ENCODE results near the gene TCF7L2.

GRCh38 chr10:113138937-113139585 is 189.0 kb downstream of the TCF7L2 start:
- TF ChIP-seq CTCF (IDR thresholded peaks at IDR 0.05) (no peak), EP300 (IDR thresholded peaks at IDR 0.05) (no peak)

Measured in ovary (tissue), 3 donors.